Kidney (tissue), 14 donors: ENCODE results near the gene DIRAS1. TPM values are rescaled to one million over a fixed set of nuclear protein-coding genes. Genes with fewer than 3 reads are reported as not detected.

ENCODE experiments used
- DNase-seq, 5 donors: peaks; one replicate each; pipeline ENCODE4 v3.0.0-alpha.2; 2013 to 2020
- FAIRE-seq: peaks from 2 replicates; lab custom pipeline; 2012; peaks lifted over from hg19 to GRCh38; lab: Jason Lieb, UNC
- H3K27ac ChIP-seq, 2 donors: one replicate each; pipeline ENCODE4 v1.7.0; 2013; ENCODE audit warnings: low read depth in 2 of 2, low read length in 2 of 2, inconsistent platforms in 1 of 2
- H3K27me3 ChIP-seq: one replicate; pipeline ENCODE4 v1.7.1; 2013; ENCODE audit warnings: low read length, inconsistent platforms; ENCODE audit not compliant: control insufficient read depth, insufficient read depth
- H3K36me3 ChIP-seq, 3 donors: one replicate each; pipeline versions ENCODE4 v1.7.0 to v1.7.1; 2013; ENCODE audit warnings: low read length in 3 of 3, control low read depth in 1 of 3, inconsistent platforms in 1 of 3; ENCODE audit not compliant: insufficient read depth in 3 of 3, control insufficient read depth in 2 of 3
- H3K4me1 ChIP-seq, 3 donors: one replicate each; pipeline versions ENCODE4 v1.7.0 to v1.7.1; 2013; ENCODE audit warnings: low read length in 3 of 3, inconsistent platforms in 1 of 3, low read depth in 1 of 3; ENCODE audit not compliant: control insufficient read depth in 2 of 3, insufficient read depth in 2 of 3
- H3K4me3 ChIP-seq, 3 donors: one replicate each; pipeline versions ENCODE4 v1.7.0 to v1.8.1; 2013; ENCODE audit warnings: low read length in 3 of 3, control low read depth in 1 of 3, inconsistent platforms in 1 of 3
- H3K9ac ChIP-seq, 3 donors: one replicate each; pipeline versions ENCODE4 v1.7.0 to v1.7.1; 2013; ENCODE audit warnings: low read length in 3 of 3, control low read depth in 1 of 3, inconsistent platforms in 1 of 3
- H3K9me3 ChIP-seq, 3 donors: one replicate each; pipeline versions ENCODE4 v1.7.0 to v1.7.1; 2013; ENCODE audit warnings: low read length in 3 of 3, control low read depth in 1 of 3, inconsistent platforms in 1 of 3; ENCODE audit not compliant: control insufficient read depth in 2 of 3, insufficient read depth in 1 of 3
- intact Hi-C: fragments of 100-400 bp; cut with DNase I; formaldehyde crosslinking; loops from one replicate; pipeline ENCODE4 v1.11.1; 2022
- polyA plus RNA-seq: library from polyadenylated mRNA; stranded (reverse); fragments of 350-450 nt; fragmentation: Illumina TruSeq; extraction: RNeasy Lipid Tissue Mini Kit (QIAGEN cat#74804); gene quantifications from one replicate; pipeline ENCODE4 v1.2.3, GENCODE V29; 2014; ENCODE audit warnings: low read depth, low replicate concordance; ENCODE audit not compliant: insufficient read depth
- total RNA-seq: library from RNA; stranded (reverse); fragmentation: NEBNext Ultra II Directional; extraction: Animal tissue kit (Norgen Biotek cat#: 25700); gene quantifications from one replicate; pipeline ENCODE4 v1.2.1, GENCODE V29; 2021
- TF ChIP-seq, protein P1 (sequence below): IDR thresholded peaks from 3 replicates; pipeline ENCODE4 v1.5.1; 2012; ENCODE audit warnings: mild to moderate bottlenecking, moderate library complexity, borderline replicate concordance; ENCODE audit not compliant: insufficient read depth; ENCODE audit errors: extremely low read depth
- donor health status: control.
- donor health status: control.
- donor health status: control.
- donor health status: control.
- donor health status: control.
- donor health status: DM: yes; HTN: yes; CAD: no.
- donor health status: Normal renal cell carcinoma (clear cell type).

Gene DIRAS1
- total and polyA plus RNA-seq, 2 donors from 2014 or later = 2.3 to 7.6 TPM

DNA sequence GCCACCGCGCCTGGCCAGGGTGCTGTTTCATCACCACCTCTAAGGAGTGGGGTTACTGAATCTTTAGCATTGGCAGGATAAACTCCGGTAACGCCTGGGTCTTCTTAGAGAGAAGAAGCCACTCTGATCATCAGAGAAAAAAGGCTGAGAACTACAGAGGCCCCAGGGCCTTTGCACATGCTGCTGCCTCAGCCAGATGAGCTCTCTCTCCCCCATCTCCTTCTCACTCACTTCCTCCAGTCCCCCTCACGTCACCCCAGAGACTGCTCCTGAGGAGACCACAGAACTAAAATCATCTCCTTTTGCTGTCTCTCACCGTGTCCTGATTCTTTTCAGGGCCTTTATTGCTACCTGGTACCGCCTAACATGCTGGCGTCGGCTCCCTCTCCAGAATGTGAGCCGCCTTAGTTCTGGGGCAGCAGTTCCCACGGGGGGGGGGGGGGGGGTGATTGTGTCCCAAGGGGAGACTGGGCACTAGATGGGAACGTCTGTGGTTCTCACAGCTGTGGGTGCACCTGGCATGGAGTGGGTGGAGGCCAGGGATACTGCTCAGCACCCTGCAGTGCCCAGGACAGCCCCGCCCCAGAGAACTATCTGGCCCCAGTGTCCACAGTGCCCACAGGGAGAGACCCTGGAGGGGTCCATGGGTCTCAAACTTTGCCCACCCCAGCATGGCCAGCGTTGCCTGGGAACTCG lies 5.1 kb upstream of the DIRAS1 start:
- DNase-seq (no peak), FAIRE-seq (no peak)
- Histone ChIP-seq H3K4me3 (no peak overlapping the region), H3K9ac (no peak overlapping the region), H3K27ac (no peak overlapping the region), H3K4me1 (peaks cover 0 to 12% (median 0%) of the 10 kb centered on the region in 3 donors), H3K36me3 (no peaks in the 10 kb centered on the region), H3K9me3 (no peaks in the 10 kb centered on the region), H3K27me3 (peaks cover 3% of the 10 kb centered on the region)
- TF ChIP-seq, protein P1, sequence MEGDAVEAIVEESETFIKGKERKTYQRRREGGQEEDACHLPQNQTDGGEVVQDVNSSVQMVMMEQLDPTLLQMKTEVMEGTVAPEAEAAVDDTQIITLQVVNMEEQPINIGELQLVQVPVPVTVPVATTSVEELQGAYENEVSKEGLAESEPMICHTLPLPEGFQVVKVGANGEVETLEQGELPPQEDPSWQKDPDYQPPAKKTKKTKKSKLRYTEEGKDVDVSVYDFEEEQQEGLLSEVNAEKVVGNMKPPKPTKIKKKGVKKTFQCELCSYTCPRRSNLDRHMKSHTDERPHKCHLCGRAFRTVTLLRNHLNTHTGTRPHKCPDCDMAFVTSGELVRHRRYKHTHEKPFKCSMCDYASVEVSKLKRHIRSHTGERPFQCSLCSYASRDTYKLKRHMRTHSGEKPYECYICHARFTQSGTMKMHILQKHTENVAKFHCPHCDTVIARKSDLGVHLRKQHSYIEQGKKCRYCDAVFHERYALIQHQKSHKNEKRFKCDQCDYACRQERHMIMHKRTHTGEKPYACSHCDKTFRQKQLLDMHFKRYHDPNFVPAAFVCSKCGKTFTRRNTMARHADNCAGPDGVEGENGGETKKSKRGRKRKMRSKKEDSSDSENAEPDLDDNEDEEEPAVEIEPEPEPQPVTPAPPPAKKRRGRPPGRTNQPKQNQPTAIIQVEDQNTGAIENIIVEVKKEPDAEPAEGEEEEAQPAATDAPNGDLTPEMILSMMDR = no peak
- intact Hi-C loops = no loop called here

DNA sequence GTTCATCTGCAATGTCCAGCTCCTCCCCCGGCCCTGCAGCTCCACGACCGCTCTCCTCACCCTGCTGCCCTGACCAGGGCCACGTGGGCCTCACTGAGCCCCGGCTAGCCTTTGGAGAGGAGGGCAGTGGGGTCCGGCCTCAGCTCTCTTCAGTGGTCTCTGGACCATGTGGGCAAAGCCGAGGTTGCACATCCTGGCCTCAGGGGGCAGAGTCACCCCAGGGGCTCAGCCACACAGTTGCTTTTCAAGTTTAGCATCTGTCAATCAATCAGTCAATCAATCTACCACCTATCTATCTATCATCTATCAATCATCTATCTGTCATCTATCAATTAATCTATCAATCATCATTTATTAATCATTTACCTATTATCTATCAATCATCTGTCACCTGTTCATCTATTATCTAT lies 3.0 kb upstream of the DIRAS1 start:
- H3K4me1 ChIP-seq = peaks cover 0 to 14% (median 0%) of the 10 kb centered on the region in 3 donors
- DNase-seq = no peak
- TF ChIP-seq, protein P1 = no peak
- no peak overlapping the region for H3K27ac ChIP-seq
- no peaks in the 10 kb centered on the region for H3K36me3 ChIP-seq
- H3K9ac ChIP-seq = no peak overlapping the region
- no peak overlapping the region for H3K4me3 ChIP-seq
- peaks cover 3% of the 10 kb centered on the region for H3K27me3 ChIP-seq
- intact Hi-C loops = no loop called here
- no peak for FAIRE-seq
- H3K9me3 ChIP-seq = no peaks in the 10 kb centered on the region

DNA sequence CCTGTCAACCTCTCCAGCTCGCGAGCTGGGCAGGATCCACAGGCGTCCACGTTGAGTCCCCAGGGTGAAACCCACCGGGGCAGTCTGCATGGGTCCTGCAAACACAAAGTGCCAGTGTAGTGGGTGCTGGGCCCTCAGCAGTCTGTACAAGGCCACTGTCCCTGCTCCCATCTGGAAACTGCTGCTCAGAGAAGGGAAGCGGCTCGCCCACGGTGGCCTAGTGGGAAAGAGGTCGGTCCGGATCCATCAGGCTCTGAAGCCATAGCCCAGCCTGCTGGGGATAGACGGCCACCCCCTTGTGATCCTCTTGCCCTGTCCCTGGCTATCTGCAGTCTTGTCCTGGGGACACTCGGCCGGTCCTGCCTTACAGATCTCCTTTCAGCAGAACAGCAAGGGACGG lies 2.6 kb upstream of the DIRAS1 start:
- FAIRE-seq (no peak), DNase-seq (no peak)
- no peak overlapping the region for H3K9ac ChIP-seq
- H3K4me1 ChIP-seq = peaks cover 0 to 14% (median 0%) of the 10 kb centered on the region in 3 donors
- H3K9me3 ChIP-seq = no peaks in the 10 kb centered on the region
- no peak overlapping the region for H3K4me3 ChIP-seq
- H3K36me3 ChIP-seq = no peaks in the 10 kb centered on the region
- intact Hi-C loops = no loop called here
- peaks cover 3% of the 10 kb centered on the region for H3K27me3 ChIP-seq
- H3K27ac ChIP-seq = no peak overlapping the region
- TF ChIP-seq, protein P1 = no peak

DNA sequence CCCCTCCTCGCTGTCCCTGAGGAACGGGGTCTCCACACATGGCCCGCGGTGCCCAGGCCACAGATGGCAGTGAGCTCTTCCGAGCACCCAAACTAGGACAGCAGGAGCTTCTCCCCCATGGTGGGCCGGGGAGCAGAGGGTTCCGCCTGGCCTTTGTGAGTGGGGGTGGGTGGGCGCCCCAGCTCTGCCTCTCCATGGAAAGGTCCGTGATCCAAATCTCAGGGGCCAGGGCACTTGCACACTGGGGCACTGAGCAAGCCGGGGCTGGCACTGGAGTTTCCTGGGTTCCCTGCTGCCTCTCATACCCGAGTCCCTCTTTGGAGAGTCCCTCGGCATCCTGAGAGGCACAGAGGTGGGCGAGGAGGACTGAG lies 2.2 kb upstream of the DIRAS1 start:
- TF ChIP-seq, protein P1 = no peak
- no peak for DNase-seq
- peaks cover 0 to 14% (median 0%) of the 10 kb centered on the region in 3 donors for H3K4me1 ChIP-seq
- no peaks in the 10 kb centered on the region for H3K9me3 ChIP-seq
- H3K27ac ChIP-seq = peak overlapping the region in 1 of 2 donors; percentile 51
- H3K27me3 ChIP-seq = peaks cover 3% of the 10 kb centered on the region
- no peak for FAIRE-seq
- H3K36me3 ChIP-seq = no peaks in the 10 kb centered on the region
- intact Hi-C loops = no loop called here
- H3K9ac ChIP-seq = no peak overlapping the region
- no peak overlapping the region for H3K4me3 ChIP-seq
